Common myeloid progenitor, CD34-positive (primary cell): Measurements from ENCODE around the gene PRRG1.

Experiments
- CTCF ChIA-PET: fragments of 350-600 bp; sonication (Branson Sonifier 250); formaldehyde crosslinking; loops from one replicate; lab custom pipeline; 2021; ENCODE audit warnings: antibody characterized with exemption; lab: Charles Lee
- POLR2A ChIA-PET: fragments of 350-600 bp; sonication (Branson Sonifier 250); formaldehyde crosslinking; loops from one replicate; lab custom pipeline; 2021; ENCODE audit warnings: antibody characterized with exemption; lab: Charles Lee
- DNase-seq, 3 donors: peaks; one replicate each; pipeline versions ENCODE4 v3.0.0 to v3.0.0-alpha.2; 2013
- H3K27ac ChIP-seq, 2 experiments: 1 replicate in 1 of 2; 2 replicates in 1 of 2; pipeline ENCODE4 v1.7.0; 2013; ENCODE audit warnings: inconsistent platforms in 2 of 2, low read length in 2 of 2, mild to moderate bottlenecking in 2 of 2, low read depth in 1 of 2, moderate library complexity in 1 of 2; ENCODE audit not compliant: severe bottlenecking in 2 of 2, insufficient read depth in 1 of 2, poor library complexity in 1 of 2
- H3K27me3 ChIP-seq, 5 experiments: replicated peaks in 2 of 5; 1 replicate in 3 of 5; 2 replicates in 2 of 5; pipeline versions ENCODE4 v1.6.1 to v1.7.0; 2013; ENCODE audit warnings: low read length in 4 of 5, mild to moderate bottlenecking in 2 of 5, moderate library complexity in 2 of 5, inconsistent platforms in 1 of 5; ENCODE audit not compliant: insufficient read depth in 5 of 5, control insufficient read depth in 4 of 5
- H3K36me3 ChIP-seq, 4 experiments: 1 replicate in 2 of 4; 2 replicates in 2 of 4; pipeline versions ENCODE4 v1.6.1 to v1.7.0; 2013; ENCODE audit warnings: low read length in 3 of 4, control low read depth in 1 of 4, mild to moderate bottlenecking in 1 of 4; ENCODE audit not compliant: control insufficient read depth in 4 of 4, insufficient read depth in 4 of 4
- H3K4me1 ChIP-seq, 4 experiments: 1 replicate in 3 of 4; 2 replicates in 1 of 4; pipeline versions ENCODE4 v1.6.1 to v1.7.1; 2013; ENCODE audit warnings: low read length in 3 of 4, mild to moderate bottlenecking in 3 of 4, control low read depth in 1 of 4, inconsistent platforms in 1 of 4, moderate library complexity in 1 of 4; ENCODE audit not compliant: control insufficient read depth in 4 of 4, insufficient read depth in 4 of 4; ENCODE audit errors: control extremely low read depth in 1 of 4
- H3K4me3 ChIP-seq, 7 experiments: 1 replicate in 4 of 7; 2 replicates in 3 of 7; pipeline versions ENCODE4 v1.5.1 to v1.7.0; 2013; ENCODE audit warnings: mild to moderate bottlenecking in 7 of 7, low read length in 6 of 7, moderate library complexity in 6 of 7, inconsistent platforms in 2 of 7, low read depth in 2 of 7, control low read depth in 1 of 7; ENCODE audit not compliant: insufficient read depth in 4 of 7, control insufficient read depth in 1 of 7; ENCODE audit errors: extremely low read depth in 1 of 7
- H3K9me3 ChIP-seq, 5 experiments: 1 replicate in 4 of 5; 2 replicates in 1 of 5; pipeline versions ENCODE4 v1.6.1 to v1.7.1; 2013; ENCODE audit warnings: low read length in 4 of 5, mild to moderate bottlenecking in 2 of 5, inconsistent platforms in 1 of 5, low read depth in 1 of 5, moderate library complexity in 1 of 5; ENCODE audit not compliant: control insufficient read depth in 4 of 5, insufficient read depth in 2 of 5; ENCODE audit errors: control extremely low read depth in 1 of 5
- WGBS: methylation state at CpG from one replicate; pipeline ENCODE4 v1.1.5; 2013; ENCODE audit not compliant: insufficient coverage; 5-methylcytosine and 5-hydroxymethylcytosine counted together

Gene PRRG1

GRCh38 chrX:37350034-37350365, 836 bp downstream of the PRRG1 start:
- POLR2A ChIA-PET, result no interaction called here
- no peaks in the 10 kb centered on the region for H3K9me3 ChIP-seq
- H3K4me1 ChIP-seq, result peaks cover 0 to 8% (median 4%) of the 10 kb centered on the region in 4 experiments
- peaks cover 0 to 16% (median 0%) of the 10 kb centered on the region in 5 experiments for H3K27me3 ChIP-seq
- peak overlapping the region in 6 of 7 experiments; percentile 46 to 84 (median 66) for H3K4me3 ChIP-seq
- 32% methylated on average over 5 of the region's 8 CpGs for WGBS
- H3K27ac ChIP-seq, result peak overlapping the region in 1 of 2 experiments; percentile 5
- CTCF ChIA-PET, result no interaction called here
- peak in 1 of 3 donors; percentile 2 for DNase-seq
- no peaks in the 10 kb centered on the region for H3K36me3 ChIP-seq

- H3K27ac ChIP-seq, result no peak overlapping the region
- ChIA-PET POLR2A (no interaction called here), CTCF (no interaction called here)
- no peaks in the 10 kb centered on the region for H3K9me3 ChIP-seq
- H3K36me3 ChIP-seq, result no peaks in the 10 kb centered on the region
- H3K4me1 ChIP-seq, result peaks cover 0 to 7% (median 3%) of the 10 kb centered on the region in 4 experiments
- peaks cover 0 to 9% (median 0%) of the 10 kb centered on the region in 5 experiments for H3K27me3 ChIP-seq
- no peak overlapping the region for H3K4me3 ChIP-seq
- DNase-seq, result no peak
- no CpG with 5 or more reads among the region's 2 CpGs for WGBS
Measured at GRCh38 chrX:37353646-37354045, 4.5 kb downstream of the PRRG1 start.

GRCh38 chrX:37357436-37357835, 8.3 kb downstream of the PRRG1 start:
- H3K9me3 ChIP-seq, result peaks cover 0 to 2% (median 0%) of the 10 kb centered on the region in 5 experiments
- DNase-seq, result no peak
- CTCF ChIA-PET, result no interaction called here
- POLR2A ChIA-PET, result no interaction called here
- WGBS, result 80% methylated on average over 1 of the region's 3 CpGs
- H3K4me1 ChIP-seq, result no peaks in the 10 kb centered on the region
- no peaks in the 10 kb centered on the region for H3K27me3 ChIP-seq
- H3K36me3 ChIP-seq, result no peaks in the 10 kb centered on the region
- H3K27ac ChIP-seq, result no peak overlapping the region
- no peak overlapping the region for H3K4me3 ChIP-seq

- H3K9me3 ChIP-seq, result peaks cover 0 to 2% (median 1%) of the 10 kb centered on the region in 5 experiments
- no peaks in the 10 kb centered on the region for H3K27me3 ChIP-seq
- no peak for DNase-seq
- no peaks in the 10 kb centered on the region for H3K36me3 ChIP-seq
- POLR2A ChIA-PET, result no interaction called here
- no peak overlapping the region for H3K4me3 ChIP-seq
- no peaks in the 10 kb centered on the region for H3K4me1 ChIP-seq
- no peak overlapping the region for H3K27ac ChIP-seq
- CTCF ChIA-PET, result no interaction called here
- no CpG with 5 or more reads among the region's 2 CpGs for WGBS
Measured at GRCh38 chrX:37361596-37361995, 12.4 kb downstream of the PRRG1 start.

GRCh38 chrX:37364666-37365065, 15.5 kb downstream of the PRRG1 start:
- ChIA-PET POLR2A (no interaction called here), CTCF (no interaction called here)
- H3K36me3 ChIP-seq, result no peaks in the 10 kb centered on the region
- 100% methylated on average over 1 of the region's 3 CpGs for WGBS
- no peaks in the 10 kb centered on the region for H3K27me3 ChIP-seq
- H3K9me3 ChIP-seq, result peaks cover 0 to 4% (median 0%) of the 10 kb centered on the region in 5 experiments
- H3K4me3 ChIP-seq, result no peak overlapping the region
- DNase-seq, result no peak
- H3K27ac ChIP-seq, result no peak overlapping the region
- H3K4me1 ChIP-seq, result no peaks in the 10 kb centered on the region

GRCh38 chrX:37367946-37368345, 18.8 kb downstream of the PRRG1 start:
- POLR2A ChIA-PET, result no interaction called here
- no CpG with 5 or more reads among the region's 2 CpGs for WGBS
- H3K27me3 ChIP-seq, result no peaks in the 10 kb centered on the region

GRCh38 chrX:37370499-37371141, 21.5 kb downstream of the PRRG1 start:
- ChIA-PET POLR2A (no interaction called here), CTCF (no interaction called here)
- Histone ChIP-seq H3K36me3 (no peaks in the 10 kb centered on the region), H3K9me3 (peaks cover 0 to 3% (median 0%) of the 10 kb centered on the region in 5 experiments), H3K4me1 (no peaks in the 10 kb centered on the region), H3K27ac (no peak overlapping the region), H3K27me3 (no peaks in the 10 kb centered on the region), H3K4me3 (no peak overlapping the region)
- no peak for DNase-seq
- 100% methylated on average over 2 of the region's 4 CpGs for WGBS

More at GRCh38 chrX:37367946-37368345, 18.8 kb downstream of the PRRG1 start:
- H3K9me3 ChIP-seq, result peaks cover 0 to 4% (median 0%) of the 10 kb centered on the region in 5 experiments
- CTCF ChIA-PET, result no interaction called here
- H3K4me1 ChIP-seq, result no peaks in the 10 kb centered on the region
- DNase-seq, result no peak
- no peak overlapping the region for H3K27ac ChIP-seq
- no peak overlapping the region for H3K4me3 ChIP-seq
- H3K36me3 ChIP-seq, result no peaks in the 10 kb centered on the region
